Caco-2 (cell line): Measurements from ENCODE around the gene NBPF4. TPM values are rescaled to one million over a fixed set of nuclear protein-coding genes. Genes with fewer than 3 reads are reported as not detected.
"Not testable (repeated sequence)": the region's sequence is repeated elsewhere in the genome, so short reads cannot be mapped to it uniquely, and the experiment has no call there.

Source experiments
- BruUV-seq: library from RNA; stranded (reverse); fragments of 400-500 nt; replicated peaks from 2 replicates; lab custom pipeline; 2021; lab: Mats Ljungman, UMichigan
- CTCF ChIA-PET: fragments of 300-600 bp; sonication (Branson Sonifier 250); formaldehyde crosslinking; loops from one replicate; lab custom pipeline; 2022; ENCODE audit warnings: antibody characterized with exemption; lab: Charles Lee
- POLR2A ChIA-PET: fragments of 300-600 bp; sonication (Branson Sonifier 250); formaldehyde crosslinking; loops from one replicate; lab custom pipeline; 2022; ENCODE audit warnings: antibody characterized with exemption; lab: Charles Lee
- DNase-seq, 2 experiments: peaks; one replicate each; pipeline versions ENCODE4 v3.0.0 to v3.0.0-alpha.2; 2020 to 2022
- H3K27me3 ChIP-seq: replicated peaks from 2 replicates; pipeline ENCODE4 v1.6.0; 2011; ENCODE audit warnings: low read length; ENCODE audit not compliant: control insufficient read depth, insufficient read depth
- H3K36me3 ChIP-seq: 2 replicates; pipeline ENCODE4 v1.5.1; 2011; ENCODE audit warnings: low read length; ENCODE audit not compliant: control insufficient read depth, insufficient read depth
- H3K4me1 ChIP-seq: fragments of 250-450 bp; sonication (Bioruptor Pico); 2 replicates; pipeline ENCODE4 v1.5.1; 2020; ENCODE audit warnings: mild to moderate bottlenecking
- H3K4me3 ChIP-seq: 2 replicates; pipeline ENCODE4 v1.5.1; 2011; ENCODE audit warnings: low read depth, mild to moderate bottlenecking, control low read depth, low read length
- H3K9me3 ChIP-seq: fragments of 250-450 bp; sonication (Bioruptor Pico); 2 replicates; pipeline ENCODE4 v1.5.1; 2020; ENCODE audit warnings: mild to moderate bottlenecking, moderate library complexity
- H3K27ac Mint-ChIP-seq: one replicate; pipeline ENCODE4 v1.8.0; 2022; ENCODE audit warnings: mixed read lengths; ENCODE audit not compliant: unreplicated experiment
- H3K27me3 Mint-ChIP-seq: one replicate; pipeline ENCODE4 v1.8.0; 2022; ENCODE audit warnings: mixed read lengths; ENCODE audit not compliant: insufficient read depth, unreplicated experiment
- H3K36me3 Mint-ChIP-seq: one replicate; pipeline ENCODE4 v1.8.0; 2022; ENCODE audit warnings: mild to moderate bottlenecking, mixed read lengths; ENCODE audit not compliant: insufficient read depth, unreplicated experiment
- H3K4me1 Mint-ChIP-seq: one replicate; pipeline ENCODE4 v1.8.0; 2022; ENCODE audit warnings: low read depth, mixed read lengths; ENCODE audit not compliant: unreplicated experiment
- H3K4me3 Mint-ChIP-seq: one replicate; pipeline ENCODE4 v1.8.0; 2022; ENCODE audit warnings: mild to moderate bottlenecking, moderate library complexity, mixed read lengths; ENCODE audit not compliant: unreplicated experiment
- H3K9me3 Mint-ChIP-seq: one replicate; pipeline ENCODE4 v1.8.0; 2022; ENCODE audit warnings: mixed read lengths; ENCODE audit not compliant: unreplicated experiment
- intact Hi-C: fragments of 100-400 bp; cut with micrococcal nuclease; formaldehyde crosslinking; loops from one replicate; pipeline ENCODE4 v1.10.0; 2022; ENCODE audit not compliant: unreplicated experiment
- total RNA-seq: library from RNA; stranded (reverse); gene quantifications from 2 replicates; pipeline ENCODE4 v1.2.3, GENCODE V29; 2022

The NBPF4 gene
- total RNA-seq, 1 experiment from 2014 or later, result 0.88 TPM

- H3K36me3 ChIP-seq, H3K4me3 ChIP-seq, H3K4me1 ChIP-seq, H3K9me3 Mint-ChIP-seq, H3K36me3 Mint-ChIP-seq, CTCF ChIA-PET, H3K9me3 ChIP-seq, DNase-seq, H3K4me1 Mint-ChIP-seq, intact Hi-C loops, H3K27me3 ChIP-seq, BruUV-seq, POLR2A ChIA-PET, H3K27ac Mint-ChIP-seq, H3K27me3 Mint-ChIP-seq, H3K4me3 Mint-ChIP-seq: not testable (repeated sequence)
These were observed 16.8 kb upstream of the NBPF4 start for GRCh38 chr1:108260578-108261259.

- H3K4me1 ChIP-seq, H3K27me3 ChIP-seq, H3K27ac Mint-ChIP-seq, H3K9me3 Mint-ChIP-seq, H3K36me3 Mint-ChIP-seq, CTCF ChIA-PET, DNase-seq, H3K4me3 Mint-ChIP-seq, H3K4me1 Mint-ChIP-seq, BruUV-seq, H3K4me3 ChIP-seq, H3K27me3 Mint-ChIP-seq, intact Hi-C loops, H3K36me3 ChIP-seq, H3K9me3 ChIP-seq, POLR2A ChIA-PET: not testable (repeated sequence)
These were observed 11.6 kb upstream of the NBPF4 start for GRCh38 chr1:108255426-108255825.

GRCh38 chr1:108239426-108239825 is 4.5 kb downstream of the NBPF4 start:
- H3K9me3 ChIP-seq, H3K36me3 ChIP-seq, H3K27ac Mint-ChIP-seq, intact Hi-C loops, CTCF ChIA-PET, POLR2A ChIA-PET, BruUV-seq, H3K36me3 Mint-ChIP-seq, H3K9me3 Mint-ChIP-seq, DNase-seq, H3K4me1 Mint-ChIP-seq, H3K4me1 ChIP-seq, H3K27me3 Mint-ChIP-seq, H3K27me3 ChIP-seq, H3K4me3 ChIP-seq, H3K4me3 Mint-ChIP-seq: not testable (repeated sequence)

- DNase-seq, H3K9me3 ChIP-seq, intact Hi-C loops, H3K36me3 Mint-ChIP-seq, H3K4me1 ChIP-seq, POLR2A ChIA-PET, H3K9me3 Mint-ChIP-seq, H3K4me1 Mint-ChIP-seq, H3K27me3 Mint-ChIP-seq, H3K36me3 ChIP-seq, BruUV-seq, H3K27me3 ChIP-seq, CTCF ChIA-PET, H3K4me3 ChIP-seq, H3K4me3 Mint-ChIP-seq, H3K27ac Mint-ChIP-seq: not testable (repeated sequence)
These were observed 8.6 kb downstream of the NBPF4 start for GRCh38 chr1:108235308-108235707.

GRCh38 chr1:108232183-108232582 is 11.7 kb downstream of the NBPF4 start:
- H3K4me3 ChIP-seq, POLR2A ChIA-PET, H3K27me3 ChIP-seq, H3K4me1 Mint-ChIP-seq, H3K4me1 ChIP-seq, BruUV-seq, H3K9me3 ChIP-seq, H3K9me3 Mint-ChIP-seq, intact Hi-C loops, H3K27ac Mint-ChIP-seq, H3K36me3 Mint-ChIP-seq, H3K36me3 ChIP-seq, DNase-seq, H3K27me3 Mint-ChIP-seq, CTCF ChIA-PET, H3K4me3 Mint-ChIP-seq: not testable (repeated sequence)

GRCh38 chr1:108229976-108230375 is 13.9 kb downstream of the NBPF4 start:
- BruUV-seq, intact Hi-C loops, H3K4me3 Mint-ChIP-seq, H3K9me3 Mint-ChIP-seq, H3K27me3 Mint-ChIP-seq, H3K36me3 Mint-ChIP-seq, H3K27ac Mint-ChIP-seq, H3K9me3 ChIP-seq, H3K4me3 ChIP-seq, DNase-seq, H3K4me1 Mint-ChIP-seq, H3K4me1 ChIP-seq, POLR2A ChIA-PET, CTCF ChIA-PET, H3K36me3 ChIP-seq, H3K27me3 ChIP-seq: not testable (repeated sequence)

- intact Hi-C loops, H3K27ac Mint-ChIP-seq, H3K27me3 ChIP-seq, H3K36me3 Mint-ChIP-seq, H3K9me3 Mint-ChIP-seq, H3K4me1 Mint-ChIP-seq, CTCF ChIA-PET, H3K4me3 ChIP-seq, BruUV-seq, H3K27me3 Mint-ChIP-seq, H3K36me3 ChIP-seq, POLR2A ChIA-PET, H3K4me1 ChIP-seq, H3K4me3 Mint-ChIP-seq, H3K9me3 ChIP-seq, DNase-seq: not testable (repeated sequence)
These were observed 16.1 kb downstream of the NBPF4 start for GRCh38 chr1:108227772-108228171.
